Lower lobe of right lung (tissue), 2 donors: Measurements from ENCODE around the gene GSG1. TPM values are rescaled to one million over a fixed set of nuclear protein-coding genes. Genes with fewer than 3 reads are reported as not detected.

Source experiments
- ATAC-seq, 2 donors: fragments of 200-7000 bp; cut with Tn5 transposase; one replicate each; pipeline ENCODE4 v1.9.1; 2020 to 2022; ENCODE audit warnings: mild to moderate bottlenecking in 2 of 2, moderate library complexity in 2 of 2
- DNase-seq: peaks from one replicate; pipeline ENCODE4 v3.0.0-alpha.2; 2020
- H3K27ac ChIP-seq: fragments of 200-600 bp; one replicate; pipeline ENCODE4 v1.8.0; 2022
- H3K27me3 ChIP-seq: fragments of 200-600 bp; one replicate; pipeline ENCODE4 v1.8.0; 2022; ENCODE audit warnings: low read depth
- H3K36me3 ChIP-seq: fragments of 200-600 bp; one replicate; pipeline ENCODE4 v1.8.0; 2022; ENCODE audit warnings: mild to moderate bottlenecking
- H3K4me1 ChIP-seq: fragments of 200-600 bp; one replicate; pipeline ENCODE4 v1.8.0; 2022
- H3K4me3 ChIP-seq: fragments of 200-600 bp; one replicate; pipeline ENCODE4 v1.8.0; 2022; ENCODE audit warnings: mild to moderate bottlenecking
- H3K9me3 ChIP-seq: fragments of 200-600 bp; one replicate; pipeline ENCODE4 v1.8.0; 2022
- intact Hi-C: fragments of 100-400 bp; cut with DNase I; formaldehyde crosslinking; loops from one replicate; pipeline ENCODE4 v1.11.0; 2022
- total RNA-seq: library from RNA; stranded (reverse); fragmentation: NEBNext Ultra II Directional; extraction: Animal tissue kit (Norgen Biotek cat#: 25700); gene quantifications from one replicate; pipeline ENCODE4 v1.2.1, GENCODE V29; 2021
- TF ChIP-seq, protein P1 (sequence below): fragments of 200-600 bp; IDR thresholded peaks from one replicate; pipeline ENCODE4 v1.8.0; 2022; ENCODE audit warnings: antibody characterized with exemption, mild to moderate bottlenecking
- donor health status: DM: no; HTN: yes; CAD: no; lungs with severe emphysema.

Gene GSG1
- total RNA-seq, 1 donor from 2014 or later, result not detected

- Histone ChIP-seq H3K27me3 (no peaks in the 10 kb centered on the region), H3K27ac (no peak overlapping the region), H3K9me3 (no peaks in the 10 kb centered on the region), H3K4me3 (no peak overlapping the region), H3K36me3 (no peaks in the 10 kb centered on the region), H3K4me1 (peaks cover 35% of the 10 kb centered on the region)
- DNase-seq, result no peak
- ATAC-seq, result no peak
- TF ChIP-seq, protein P1, sequence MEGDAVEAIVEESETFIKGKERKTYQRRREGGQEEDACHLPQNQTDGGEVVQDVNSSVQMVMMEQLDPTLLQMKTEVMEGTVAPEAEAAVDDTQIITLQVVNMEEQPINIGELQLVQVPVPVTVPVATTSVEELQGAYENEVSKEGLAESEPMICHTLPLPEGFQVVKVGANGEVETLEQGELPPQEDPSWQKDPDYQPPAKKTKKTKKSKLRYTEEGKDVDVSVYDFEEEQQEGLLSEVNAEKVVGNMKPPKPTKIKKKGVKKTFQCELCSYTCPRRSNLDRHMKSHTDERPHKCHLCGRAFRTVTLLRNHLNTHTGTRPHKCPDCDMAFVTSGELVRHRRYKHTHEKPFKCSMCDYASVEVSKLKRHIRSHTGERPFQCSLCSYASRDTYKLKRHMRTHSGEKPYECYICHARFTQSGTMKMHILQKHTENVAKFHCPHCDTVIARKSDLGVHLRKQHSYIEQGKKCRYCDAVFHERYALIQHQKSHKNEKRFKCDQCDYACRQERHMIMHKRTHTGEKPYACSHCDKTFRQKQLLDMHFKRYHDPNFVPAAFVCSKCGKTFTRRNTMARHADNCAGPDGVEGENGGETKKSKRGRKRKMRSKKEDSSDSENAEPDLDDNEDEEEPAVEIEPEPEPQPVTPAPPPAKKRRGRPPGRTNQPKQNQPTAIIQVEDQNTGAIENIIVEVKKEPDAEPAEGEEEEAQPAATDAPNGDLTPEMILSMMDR, result no peak
- intact Hi-C loops, result no loop called here
Observed at GRCh38 chr12:13141686-13142085, 38.2 kb upstream of the GSG1 start.

- DNase-seq (peak; percentile 92), ATAC-seq (peak; percentile 98 to 99)
- intact Hi-C loops, result no loop called here
- peak overlapping the region; percentile 19 for H3K4me3 ChIP-seq
- H3K27ac ChIP-seq, result peak overlapping the region; percentile 73
- no peaks in the 10 kb centered on the region for H3K9me3 ChIP-seq
- H3K36me3 ChIP-seq, result no peaks in the 10 kb centered on the region
- H3K4me1 ChIP-seq, result peaks cover 14% of the 10 kb centered on the region
- TF ChIP-seq, protein P1, result peak; percentile 55
- H3K27me3 ChIP-seq, result no peaks in the 10 kb centered on the region
Observed at GRCh38 chr12:13135371-13136178, 32.1 kb upstream of the GSG1 start.

DNA sequence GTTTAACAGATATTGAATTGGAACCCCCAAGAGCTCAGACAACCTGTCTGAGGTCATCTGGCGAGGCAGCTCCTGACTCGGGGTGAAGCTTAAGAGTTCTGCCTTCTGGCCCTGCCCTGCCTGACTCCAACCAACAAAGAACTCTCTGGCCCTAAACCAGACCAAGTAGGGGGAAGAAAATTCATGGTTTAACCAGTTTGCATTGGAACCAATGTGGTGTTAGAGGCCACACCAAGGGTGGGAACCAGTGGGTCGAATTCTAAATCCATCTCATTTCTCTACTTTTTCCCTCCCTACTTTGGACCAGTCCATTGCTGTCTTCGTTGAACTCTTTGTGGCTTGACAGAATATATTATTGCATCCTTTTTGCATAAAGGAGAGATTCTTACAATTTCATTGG lies 30.4 kb upstream of the GSG1 start:
- Histone ChIP-seq H3K4me1 (peaks cover 14% of the 10 kb centered on the region), H3K36me3 (no peaks in the 10 kb centered on the region), H3K9me3 (no peaks in the 10 kb centered on the region), H3K27ac (no peak overlapping the region), H3K4me3 (no peak overlapping the region), H3K27me3 (no peaks in the 10 kb centered on the region)
- intact Hi-C loops, result no loop called here
- ATAC-seq (no peak), DNase-seq (no peak)
- TF ChIP-seq, protein P1, result no peak

- H3K4me3 ChIP-seq, result no peak overlapping the region
- no peaks in the 10 kb centered on the region for H3K36me3 ChIP-seq
- H3K9me3 ChIP-seq, result no peaks in the 10 kb centered on the region
- H3K4me1 ChIP-seq, result peaks cover 3% of the 10 kb centered on the region
- TF ChIP-seq, protein P1, result no peak
- intact Hi-C loops, result no loop called here
- no peak for ATAC-seq
- no peak for DNase-seq
- no peak overlapping the region for H3K27ac ChIP-seq
- H3K27me3 ChIP-seq, result no peaks in the 10 kb centered on the region
Observed at GRCh38 chr12:13130981-13131380, 27.5 kb upstream of the GSG1 start.

DNA sequence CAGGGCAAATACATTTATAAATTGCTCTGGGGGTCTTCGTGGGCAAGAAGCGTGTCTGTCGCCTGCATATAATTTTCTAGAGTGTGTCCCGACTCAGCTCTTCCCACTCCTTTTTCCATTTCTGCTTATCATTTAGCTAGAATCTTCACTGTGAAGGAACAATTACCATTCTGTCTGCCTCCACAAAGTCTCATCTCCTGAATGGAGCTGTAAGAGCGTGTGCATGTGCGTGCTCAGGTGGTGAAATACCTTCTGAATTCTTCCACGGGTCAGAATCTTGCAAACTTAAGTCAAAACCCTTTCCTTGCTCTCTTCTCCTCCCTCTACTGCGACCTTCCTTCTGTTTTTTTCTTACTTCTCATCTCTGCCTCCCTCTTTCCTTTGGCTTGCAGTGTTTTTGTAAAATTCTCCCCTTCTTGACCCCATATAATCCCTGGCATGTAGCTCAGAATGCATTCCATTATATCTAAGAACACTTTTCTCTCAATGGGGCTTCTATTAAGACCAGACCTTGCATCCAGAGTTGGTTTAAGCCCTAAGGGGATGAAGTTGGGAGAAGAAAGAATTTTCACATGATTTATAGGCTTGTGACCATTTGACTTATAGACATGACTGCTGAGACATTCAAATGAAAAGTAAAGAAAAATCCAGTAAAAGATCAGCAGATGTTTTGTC lies 25.0 kb upstream of the GSG1 start:
- Histone ChIP-seq H3K36me3 (no peaks in the 10 kb centered on the region), H3K27ac (no peak overlapping the region), H3K9me3 (no peaks in the 10 kb centered on the region), H3K4me3 (no peak overlapping the region), H3K4me1 (no peaks in the 10 kb centered on the region), H3K27me3 (no peaks in the 10 kb centered on the region)
- TF ChIP-seq, protein P1, result no peak
- DNase-seq (no peak), ATAC-seq (no peak)
- intact Hi-C loops, result no loop called here
